MCF 10A (cell line): ENCODE results near the gene TROAP. TPM values are rescaled to one million over a fixed set of nuclear protein-coding genes. Genes with fewer than 3 reads are reported as not detected.
"Not testable (repeated sequence)": the region's sequence is repeated elsewhere in the genome, so short reads cannot be mapped to it uniquely, and the experiment has no call there.

Experiments used
- BruUV-seq: library from RNA; stranded (reverse); fragments of 400-500 nt; replicated peaks from 2 replicates; lab custom pipeline; 2021; lab: Mats Ljungman, UMichigan
- CTCF ChIA-PET: fragments of 300-600 bp; sonication (Branson Sonifier 250); formaldehyde crosslinking; extraction: SDS; loops from one replicate; lab custom pipeline; 2021; ENCODE audit warnings: antibody characterized with exemption, inconsistent platforms; lab: Yijun Ruan, JAX
- POLR2A ChIA-PET: fragments of 300-600, 350-650 bp; sonication (Branson Sonifier 250); formaldehyde crosslinking; extraction: SDS; loops from one replicate; lab custom pipeline; 2020; ENCODE audit warnings: antibody characterized with exemption, inconsistent platforms; lab: Yijun Ruan, JAX
- DNase-seq: peaks from one replicate; pipeline ENCODE4 v3.0.0-alpha.2; 2018; ENCODE audit not compliant: unreplicated experiment
- H3K27ac Mint-ChIP-seq: one replicate; pipeline ENCODE4 v1.8.0; 2022; ENCODE audit warnings: mild to moderate bottlenecking, low read depth, mixed read lengths; ENCODE audit not compliant: unreplicated experiment
- H3K27me3 Mint-ChIP-seq: one replicate; pipeline ENCODE4 v1.8.0; 2022; ENCODE audit warnings: mixed read lengths; ENCODE audit not compliant: insufficient read depth, unreplicated experiment
- H3K36me3 Mint-ChIP-seq: one replicate; pipeline ENCODE4 v1.8.0; 2022; ENCODE audit warnings: mild to moderate bottlenecking, moderate library complexity, mixed read lengths; ENCODE audit not compliant: insufficient read depth, unreplicated experiment
- H3K4me1 Mint-ChIP-seq: one replicate; pipeline ENCODE4 v1.8.0; 2022; ENCODE audit warnings: mixed read lengths; ENCODE audit not compliant: insufficient read depth, unreplicated experiment
- H3K4me3 Mint-ChIP-seq: one replicate; pipeline ENCODE4 v1.8.0; 2022; ENCODE audit warnings: mild to moderate bottlenecking, moderate library complexity, mixed read lengths; ENCODE audit not compliant: unreplicated experiment
- H3K9me3 Mint-ChIP-seq: one replicate; pipeline ENCODE4 v1.8.0; 2022; ENCODE audit warnings: mixed read lengths; ENCODE audit not compliant: unreplicated experiment
- CTCF ChIP-seq: fragments of 200-600 bp; IDR thresholded peaks from one replicate; pipeline ENCODE4 v1.8.0; 2022; ENCODE audit warnings: antibody characterized with exemption, mild to moderate bottlenecking; ENCODE audit not compliant: unreplicated experiment
- intact Hi-C: fragments of 100-400 bp; cut with micrococcal nuclease; formaldehyde crosslinking; loops from 2 replicates; pipeline ENCODE4 v1.14.1; 2022
- total RNA-seq: library from RNA; stranded (reverse); gene quantifications from 2 replicates; pipeline ENCODE4 v1.2.3, GENCODE V29; 2022

TROAP gene
- total RNA-seq, 1 experiment from 2014 or later, result 41.9 TPM

- no peak overlapping the region for H3K27ac Mint-ChIP-seq
- POLR2A ChIA-PET, result no interaction called here
- H3K4me1 Mint-ChIP-seq, result no peaks in the 10 kb centered on the region
- BruUV-seq, result no TSS peak
- CTCF ChIA-PET, result interaction anchor here (0.6 to 3.9 kb wide), 7 partner anchors 8 to 208 kb away, joined by 3 to 15 read pairs (median 4); no protein-coding TSS in a partner anchor
- H3K36me3 Mint-ChIP-seq, result no peaks in the 10 kb centered on the region
- no peaks in the 10 kb centered on the region for H3K27me3 Mint-ChIP-seq
- TF ChIP-seq CTCF, result no peak
- H3K9me3 Mint-ChIP-seq, result no peaks in the 10 kb centered on the region
- H3K4me3 Mint-ChIP-seq, result no peak overlapping the region
- intact Hi-C loops, result no loop called here
- DNase-seq, result no peak
Measured at GRCh38 chr12:49305762-49306510, 17.1 kb upstream of the TROAP start.

DNA sequence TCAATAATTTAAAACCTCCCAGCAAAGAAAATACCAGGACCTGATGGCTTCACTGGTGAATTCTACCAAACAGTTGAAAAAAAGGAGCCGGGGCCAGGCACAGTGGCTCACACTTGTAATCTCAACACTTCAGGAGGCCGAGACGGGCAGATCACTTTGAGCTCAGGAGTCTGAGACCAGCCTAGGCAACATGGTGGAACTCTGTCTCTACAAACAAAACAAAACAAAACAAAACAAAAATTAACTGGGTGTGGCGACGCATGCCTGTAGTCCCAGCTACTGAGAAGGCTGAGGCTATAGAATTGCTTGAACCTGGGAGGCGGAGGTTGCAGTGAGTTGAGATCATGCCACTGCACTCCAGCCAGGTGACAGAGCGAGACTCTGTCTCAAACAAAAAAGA is 13.7 kb upstream of the TROAP start:
- TF ChIP-seq CTCF, result no peak
- no TSS peak for BruUV-seq
- H3K36me3 Mint-ChIP-seq, result peaks cover 6% of the 10 kb centered on the region
- H3K27me3 Mint-ChIP-seq, result no peaks in the 10 kb centered on the region
- H3K27ac Mint-ChIP-seq, result no peak overlapping the region
- intact Hi-C loops, result no loop called here
- ChIA-PET POLR2A (no interaction called here), CTCF (interaction anchor here (1.1 kb wide), 1 partner anchor 12 kb away, joined by 4 read pairs; no protein-coding TSS in a partner anchor)
- no peak overlapping the region for H3K4me3 Mint-ChIP-seq
- no peaks in the 10 kb centered on the region for H3K4me1 Mint-ChIP-seq
- DNase-seq, result no peak
- H3K9me3 Mint-ChIP-seq, result no peaks in the 10 kb centered on the region

DNA sequence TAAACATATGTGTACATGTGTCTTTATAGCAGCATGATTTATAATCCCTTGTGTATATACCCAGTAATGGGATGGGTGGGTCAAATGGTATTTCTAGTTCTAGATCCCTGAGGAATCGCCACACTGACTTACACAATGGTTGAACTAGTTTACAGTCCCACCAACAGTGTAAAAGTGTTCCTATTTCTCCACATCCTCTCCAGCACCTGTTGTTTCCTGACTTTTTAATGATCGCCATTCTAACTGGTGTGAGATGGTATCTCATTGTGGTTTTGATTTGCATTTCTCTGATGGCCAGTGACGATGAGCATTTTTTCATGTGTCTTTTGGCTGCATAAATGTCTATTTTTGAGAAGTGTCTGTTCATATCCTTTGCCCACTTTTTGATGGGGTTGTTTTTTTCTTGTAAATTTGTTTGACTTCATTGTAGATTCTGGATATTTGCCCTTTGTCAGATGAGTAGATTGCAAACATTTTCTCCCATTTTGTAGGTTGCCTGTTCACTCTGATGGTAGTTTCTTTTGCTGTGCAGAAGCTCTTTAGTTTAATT is 12.5 kb upstream of the TROAP start:
- intact Hi-C loops, DNase-seq, H3K4me3 Mint-ChIP-seq, H3K4me1 Mint-ChIP-seq, H3K9me3 Mint-ChIP-seq, H3K27ac Mint-ChIP-seq, CTCF ChIA-PET, POLR2A ChIA-PET, H3K27me3 Mint-ChIP-seq, H3K36me3 Mint-ChIP-seq, BruUV-seq: not testable (repeated sequence)

DNA sequence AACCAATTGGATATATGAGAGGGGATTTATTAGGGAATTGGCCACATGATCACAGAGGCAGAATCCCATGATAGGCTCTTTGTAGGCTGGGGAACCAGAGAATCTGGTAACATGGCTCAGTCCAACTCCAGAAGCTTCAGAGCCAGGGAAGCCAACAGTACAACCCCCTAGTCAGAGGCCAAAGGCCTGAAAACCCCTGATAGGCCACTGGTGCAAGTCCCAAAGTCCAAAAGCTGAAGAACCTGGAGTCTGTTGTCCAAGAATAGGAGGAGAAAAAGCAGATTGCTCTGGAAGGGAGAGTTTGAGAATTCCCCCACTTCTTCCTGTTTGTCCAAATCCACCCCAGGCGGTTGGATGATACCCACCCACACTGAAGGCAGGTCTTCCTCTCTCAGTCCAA is 8.2 kb upstream of the TROAP start:
- Mint-ChIP-seq H3K4me3 (no peak overlapping the region), H3K27ac (peak overlapping the region; percentile 87), H3K4me1 (no peaks in the 10 kb centered on the region), H3K36me3 (peaks cover 6% of the 10 kb centered on the region), H3K9me3 (no peaks in the 10 kb centered on the region), H3K27me3 (no peaks in the 10 kb centered on the region)
- no TSS peak for BruUV-seq
- ChIA-PET CTCF (interaction anchor here (0.5 to 1.4 kb wide), 6 partner anchors 10 to 149 kb away, joined by 3 to 5 read pairs (median 3); no protein-coding TSS in a partner anchor), POLR2A (no interaction called here)
- intact Hi-C loops, result no loop called here
- no peak for DNase-seq
- TF ChIP-seq CTCF, result no peak

DNA sequence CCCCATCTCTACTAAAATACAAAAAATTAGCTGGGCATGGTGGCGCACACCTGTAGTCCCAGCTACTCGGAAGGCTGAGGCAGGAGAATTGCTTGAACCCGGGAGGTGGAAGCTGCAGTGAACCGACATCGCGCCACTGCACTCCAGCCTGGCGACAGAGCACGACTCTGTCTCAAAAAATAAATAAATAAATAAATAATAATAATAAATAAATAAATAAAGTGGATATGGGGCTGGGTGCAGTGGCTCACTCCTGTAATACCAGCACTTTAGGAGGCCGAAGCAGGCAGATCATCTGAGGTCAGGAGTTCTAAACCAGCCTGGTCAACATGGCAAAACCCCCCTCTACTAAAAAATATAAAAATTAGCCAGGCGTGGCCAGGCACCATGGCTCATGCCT is 5.9 kb upstream of the TROAP start:
- H3K4me1 Mint-ChIP-seq, DNase-seq, BruUV-seq, intact Hi-C loops, POLR2A ChIA-PET, H3K27me3 Mint-ChIP-seq, H3K9me3 Mint-ChIP-seq, H3K36me3 Mint-ChIP-seq, H3K4me3 Mint-ChIP-seq, H3K27ac Mint-ChIP-seq: not testable (repeated sequence)
- CTCF ChIA-PET, result interaction anchor here (0.6 kb wide), 1 partner anchor 197 kb away, joined by 3 read pairs; no protein-coding TSS in a partner anchor

- H3K4me1 Mint-ChIP-seq, result peaks cover 13% of the 10 kb centered on the region
- BruUV-seq, H3K36me3 Mint-ChIP-seq, H3K27ac Mint-ChIP-seq, CTCF ChIA-PET, DNase-seq, H3K27me3 Mint-ChIP-seq, H3K9me3 Mint-ChIP-seq, POLR2A ChIA-PET, intact Hi-C loops: not testable (repeated sequence)
- H3K4me3 Mint-ChIP-seq, result peak overlapping the region; percentile 61
Measured at GRCh38 chr12:49320411-49321103, 2.5 kb upstream of the TROAP start.
